Gastrocnemius medialis (tissue), 4 donors: ENCODE measurements around the gene KCNIP3. TPM values are rescaled to one million over a fixed set of nuclear protein-coding genes. Genes with fewer than 3 reads are reported as not detected.

Source experiments
- ATAC-seq, 2 donors: fragments of 150-250 bp; one replicate each; pipeline ENCODE4 v1.9.1; 2016
- DNase-seq, 2 donors: peaks; one replicate each; pipeline ENCODE4 v3.0.0-alpha.2; 2019
- H3K27ac ChIP-seq, 4 donors: fragments of 200-600 bp; sonication (generic); 1 replicate in 1 of 4; 2 replicates in 3 of 4; pipeline ENCODE4 v1.5.1; 2016 to 2018; ENCODE audit warnings: mild to moderate bottlenecking in 2 of 4, moderate library complexity in 1 of 4
- H3K27me3 ChIP-seq, 3 donors: fragments of 200-600 bp; sonication (generic) in 2 of 3; 1 replicate in 1 of 3; 2 replicates in 2 of 3; pipeline versions ENCODE4 v1.5.1 to v1.6.0; 2016 to 2019; ENCODE audit warnings: mild to moderate bottlenecking in 1 of 3, moderate library complexity in 1 of 3
- H3K36me3 ChIP-seq, 2 donors: fragments of 200-600 bp; sonication (generic) in 1 of 2; one replicate each; pipeline ENCODE4 v1.5.1; 2017 to 2018
- H3K4me1 ChIP-seq, 2 donors: fragments of 200-600 bp; sonication (generic) in 1 of 2; one replicate each; pipeline ENCODE4 v1.5.1; 2016 to 2017; ENCODE audit warnings: mild to moderate bottlenecking in 2 of 2
- H3K4me3 ChIP-seq, 4 donors: fragments of 200-600 bp; sonication (generic) in 3 of 4; 1 replicate in 1 of 4; 2 replicates in 3 of 4; pipeline ENCODE4 v1.5.1; 2016 to 2019; ENCODE audit warnings: mild to moderate bottlenecking in 2 of 4
- H3K9me3 ChIP-seq, 3 donors: fragments of 200-600 bp; sonication (generic) in 2 of 3; 1 replicate in 1 of 3; 2 replicates in 2 of 3; pipeline ENCODE4 v1.5.1; 2016 to 2019
- CTCF ChIP-seq, 5 experiments: fragments of 450-650 bp in 3 of 5; fragments of 200-600 bp in 2 of 5; sonication (generic) in 2 of 5; IDR thresholded peaks in 4 of 5; conservative IDR thresholded peaks in 1 of 5; 1 replicate in 4 of 5; 2 replicates in 1 of 5; pipeline ENCODE4 v1.5.1; 2016 to 2019; ENCODE audit warnings: antibody characterized with exemption in 5 of 5, mild to moderate bottlenecking in 3 of 5, moderate library complexity in 3 of 5
- POLR2A ChIP-seq, 2 donors: fragments of 450-650 bp; IDR thresholded peaks; one replicate each; pipeline ENCODE4 v1.6.1; 2017; ENCODE audit warnings: antibody characterized with exemption in 2 of 2, mild to moderate bottlenecking in 2 of 2, moderate library complexity in 2 of 2
- in situ Hi-C, 4 donors: fragments of 200-750 bp; cut with MboI; loops; one replicate each; pipeline versions ENCODE4 v1.15.0 to v1.8.0; 2017; ENCODE audit warnings: low sequenced_read_pairs in 4 of 4
- intact Hi-C: fragments of 100-400 bp; cut with DNase I; formaldehyde crosslinking; loops from one replicate; pipeline ENCODE4 v1.15.1; 2023; ENCODE audit warnings: low total_unique reads
- total RNA-seq, 4 donors: library from RNA; depleted of rRNA; stranded (reverse); fragments of >200 nt; gene quantifications; one replicate each; pipeline versions ENCODE4 v1.1.0 to v1.2.3, GENCODE V29; 2016

The KCNIP3 gene
- total RNA-seq, 4 donors from 2014 or later = 0.55 to 2.9 (median 1.0) TPM

GRCh38 chr2:95307878-95308277, 10.7 kb downstream of the KCNIP3 start:
- in situ Hi-C loops (no loop called here), intact Hi-C loops (no loop called here)
- H3K27me3 ChIP-seq = peaks cover 2 to 17% (median 4%) of the 10 kb centered on the region in 3 donors
- H3K27ac ChIP-seq = no peak overlapping the region
- H3K9me3 ChIP-seq = no peaks in the 10 kb centered on the region
- no peak for TF ChIP-seq POLR2A (IDR thresholded peaks at IDR 0.05)
- TF ChIP-seq CTCF (IDR thresholded peaks at IDR 0.05 in 4 of 5, conservative IDR thresholded peaks at IDR 0.05 in 1 of 5) = no peak
- ATAC-seq (no peak), DNase-seq (no peak)
- H3K4me1 ChIP-seq = no peaks in the 10 kb centered on the region
- H3K36me3 ChIP-seq = no peaks in the 10 kb centered on the region
- no peak overlapping the region for H3K4me3 ChIP-seq

- in situ Hi-C loops = no loop called here
- Histone ChIP-seq H3K9me3 (no peaks in the 10 kb centered on the region), H3K36me3 (no peaks in the 10 kb centered on the region), H3K27ac (no peak overlapping the region), H3K4me3 (no peak overlapping the region), H3K27me3 (peaks cover 4 to 13% (median 5%) of the 10 kb centered on the region in 3 donors), H3K4me1 (no peaks in the 10 kb centered on the region)
- intact Hi-C loops = no loop called here
- ATAC-seq (no peak), DNase-seq (no peak)
- no peak for TF ChIP-seq CTCF (IDR thresholded peaks at IDR 0.05 in 4 of 5, conservative IDR thresholded peaks at IDR 0.05 in 1 of 5)
- no peak for TF ChIP-seq POLR2A (IDR thresholded peaks at IDR 0.05)
Observed at GRCh38 chr2:95308426-95308990, 11.4 kb downstream of the KCNIP3 start.

- TF ChIP-seq POLR2A (IDR thresholded peaks at IDR 0.05) (no peak), CTCF (IDR thresholded peaks at IDR 0.05 in 4 of 5, conservative IDR thresholded peaks at IDR 0.05 in 1 of 5) (no peak)
- in situ Hi-C loops = no loop called here
- H3K4me1 ChIP-seq = no peaks in the 10 kb centered on the region
- H3K36me3 ChIP-seq = no peaks in the 10 kb centered on the region
- no peak overlapping the region for H3K27ac ChIP-seq
- peaks cover 4 to 9% (median 7%) of the 10 kb centered on the region in 3 donors for H3K27me3 ChIP-seq
- H3K4me3 ChIP-seq = no peak overlapping the region
- no peak for ATAC-seq
- no peak for DNase-seq
- H3K9me3 ChIP-seq = no peaks in the 10 kb centered on the region
- intact Hi-C loops = no loop called here
Observed at GRCh38 chr2:95309599-95309998, 12.5 kb downstream of the KCNIP3 start.

GRCh38 chr2:95310216-95310615, 13.1 kb downstream of the KCNIP3 start:
- ATAC-seq = no peak
- H3K9me3 ChIP-seq = no peaks in the 10 kb centered on the region
- no peak overlapping the region for H3K4me3 ChIP-seq
- intact Hi-C loops = no loop called here
- H3K4me1 ChIP-seq = no peaks in the 10 kb centered on the region
- DNase-seq = no peak
- TF ChIP-seq POLR2A (IDR thresholded peaks at IDR 0.05) (no peak), CTCF (IDR thresholded peaks at IDR 0.05 in 4 of 5, conservative IDR thresholded peaks at IDR 0.05 in 1 of 5) (no peak)
- no peak overlapping the region for H3K27ac ChIP-seq
- in situ Hi-C loops = no loop called here
- peaks cover 4 to 8% (median 7%) of the 10 kb centered on the region in 3 donors for H3K27me3 ChIP-seq
- no peaks in the 10 kb centered on the region for H3K36me3 ChIP-seq

GRCh38 chr2:95310651-95311050, 13.5 kb downstream of the KCNIP3 start:
- intact Hi-C loops = no loop called here
- H3K27ac ChIP-seq = no peak overlapping the region
- in situ Hi-C loops = no loop called here
- no peaks in the 10 kb centered on the region for H3K4me1 ChIP-seq
- TF ChIP-seq POLR2A (IDR thresholded peaks at IDR 0.05) (no peak), CTCF (IDR thresholded peaks at IDR 0.05 in 4 of 5, conservative IDR thresholded peaks at IDR 0.05 in 1 of 5) (no peak)
- no peaks in the 10 kb centered on the region for H3K9me3 ChIP-seq
- H3K4me3 ChIP-seq = no peak overlapping the region
- no peaks in the 10 kb centered on the region for H3K36me3 ChIP-seq
- H3K27me3 ChIP-seq = peaks cover 4 to 8% (median 7%) of the 10 kb centered on the region in 3 donors
- ATAC-seq = no peak
- no peak for DNase-seq
